Osteocyte (in vitro differentiated cells): ENCODE measurements around the gene NID2. TPM values are rescaled to one million over a fixed set of nuclear protein-coding genes. Genes with fewer than 3 reads are reported as not detected.

Experiments used
- DNase-seq: peaks from one replicate; pipeline ENCODE4 v3.0.0; 2021; ENCODE audit warnings: mixed read lengths; ENCODE audit not compliant: unreplicated experiment; ENCODE audit errors: extremely low spot score
- H3K27ac Mint-ChIP-seq: one replicate; pipeline ENCODE4 v1.8.0; 2021; ENCODE audit warnings: mild to moderate bottlenecking, mixed read lengths; ENCODE audit not compliant: unreplicated experiment
- H3K27me3 Mint-ChIP-seq: one replicate; pipeline ENCODE4 v1.8.0; 2021; ENCODE audit warnings: mixed read lengths; ENCODE audit not compliant: unreplicated experiment
- H3K36me3 Mint-ChIP-seq: one replicate; pipeline ENCODE4 v1.8.0; 2021; ENCODE audit warnings: mixed read lengths; ENCODE audit not compliant: unreplicated experiment
- H3K4me1 Mint-ChIP-seq: one replicate; pipeline ENCODE4 v1.8.0; 2021; ENCODE audit warnings: mixed read lengths; ENCODE audit not compliant: unreplicated experiment
- H3K4me3 Mint-ChIP-seq: one replicate; pipeline ENCODE4 v1.8.0; 2021; ENCODE audit warnings: mild to moderate bottlenecking, moderate library complexity, mixed read lengths; ENCODE audit not compliant: unreplicated experiment
- H3K9me3 Mint-ChIP-seq: one replicate; pipeline ENCODE4 v1.8.0; 2021; ENCODE audit warnings: mixed read lengths; ENCODE audit not compliant: unreplicated experiment
- CTCF ChIP-seq: fragments of 200-600 bp; sonication (generic); IDR thresholded peaks from 2 replicates; pipeline ENCODE4 v1.5.0; 2021; ENCODE audit warnings: antibody characterized with exemption, mild to moderate bottlenecking, moderate library complexity
- total RNA-seq: library from RNA; stranded (reverse); gene quantifications from 2 replicates; pipeline ENCODE4 v1.2.1, GENCODE V29; 2021

The NID2 gene
- total RNA-seq, 1 donor from 2014 or later, result 58.5 TPM

GRCh38 chr14:52055167-52055566 is 13.7 kb downstream of the NID2 start:
- no peak for DNase-seq
- H3K27ac Mint-ChIP-seq, result no peak overlapping the region
- H3K4me1 Mint-ChIP-seq, result peaks cover 53% of the 10 kb centered on the region
- H3K4me3 Mint-ChIP-seq, result no peak overlapping the region
- H3K27me3 Mint-ChIP-seq, result no peaks in the 10 kb centered on the region
- TF ChIP-seq CTCF, result no peak
- H3K36me3 Mint-ChIP-seq, result peaks cover 29% of the 10 kb centered on the region
- H3K9me3 Mint-ChIP-seq, result no peaks in the 10 kb centered on the region

DNA sequence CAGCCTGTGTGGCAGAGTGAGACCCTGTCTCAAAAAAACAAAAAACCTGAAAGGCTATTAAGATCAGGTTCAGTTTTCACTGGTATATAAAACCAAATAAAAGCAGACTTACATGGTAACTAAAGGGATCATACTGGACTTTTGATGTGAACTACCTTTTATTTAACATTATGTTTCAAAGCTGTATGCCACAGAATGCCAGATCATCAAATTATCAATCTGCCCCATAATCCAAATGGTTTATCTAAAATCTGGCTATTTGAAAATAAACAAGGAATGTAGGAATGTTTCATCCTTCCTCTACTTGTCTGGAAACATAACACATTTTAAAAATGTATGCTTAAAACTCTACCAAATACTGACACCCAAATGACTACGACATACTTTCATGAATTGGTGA is 14.2 kb downstream of the NID2 start:
- H3K9me3 Mint-ChIP-seq, result no peaks in the 10 kb centered on the region
- no peak for TF ChIP-seq CTCF
- H3K4me3 Mint-ChIP-seq, result no peak overlapping the region
- H3K27ac Mint-ChIP-seq, result no peak overlapping the region
- DNase-seq, result no peak
- peaks cover 29% of the 10 kb centered on the region for H3K36me3 Mint-ChIP-seq
- no peaks in the 10 kb centered on the region for H3K27me3 Mint-ChIP-seq
- H3K4me1 Mint-ChIP-seq, result peaks cover 52% of the 10 kb centered on the region

DNA sequence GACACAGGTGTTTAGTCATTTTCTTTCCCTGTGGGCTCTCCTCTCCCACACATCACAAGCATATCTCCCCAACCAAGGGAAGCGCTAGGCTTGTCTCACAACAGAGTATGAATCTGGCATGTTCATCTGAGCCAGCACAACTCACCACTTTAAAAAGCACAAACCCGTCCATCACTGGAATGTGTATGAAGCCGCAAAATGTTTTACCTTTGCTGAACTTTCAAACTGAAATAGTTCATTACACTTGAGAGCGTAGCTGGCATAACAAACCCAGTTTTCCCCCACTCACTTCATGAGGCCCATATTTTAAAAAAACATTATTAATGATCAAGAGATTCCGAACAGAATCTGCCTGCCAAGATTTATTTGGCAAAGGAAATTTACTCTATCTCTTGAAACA is 15.8 kb downstream of the NID2 start:
- TF ChIP-seq CTCF, result no peak
- Mint-ChIP-seq H3K36me3 (peaks cover 29% of the 10 kb centered on the region), H3K4me3 (no peak overlapping the region), H3K27me3 (no peaks in the 10 kb centered on the region), H3K4me1 (peaks cover 63% of the 10 kb centered on the region), H3K9me3 (no peaks in the 10 kb centered on the region), H3K27ac (peak overlapping the region; percentile 45)
- no peak for DNase-seq

GRCh38 chr14:52052288-52052943 is 16.4 kb downstream of the NID2 start:
- Mint-ChIP-seq H3K4me1 (peaks cover 63% of the 10 kb centered on the region), H3K9me3 (no peaks in the 10 kb centered on the region), H3K27me3 (no peaks in the 10 kb centered on the region), H3K27ac (peak overlapping the region; percentile 45), H3K4me3 (no peak overlapping the region), H3K36me3 (peaks cover 27% of the 10 kb centered on the region)
- no peak for DNase-seq
- TF ChIP-seq CTCF, result no peak

DNA sequence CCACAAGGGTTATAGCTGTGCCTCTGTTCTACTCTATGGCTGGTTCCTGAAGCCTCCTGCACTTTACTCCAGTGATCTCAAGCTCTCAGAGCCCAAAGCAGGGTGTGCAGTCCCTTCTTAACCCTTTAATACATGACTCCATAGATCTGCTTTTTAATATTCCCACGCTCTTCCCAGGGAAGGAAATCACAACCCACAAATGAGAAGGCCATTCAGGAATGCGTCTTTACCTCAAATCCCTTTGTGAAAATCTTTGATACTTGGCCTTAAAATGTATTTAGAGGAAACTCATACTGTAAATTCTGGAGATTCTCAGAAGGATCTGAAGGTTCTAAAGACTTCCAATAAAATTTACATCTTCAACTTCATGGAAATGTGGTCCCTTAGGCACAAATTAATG is 17.0 kb downstream of the NID2 start:
- Mint-ChIP-seq H3K4me3 (no peak overlapping the region), H3K9me3 (no peaks in the 10 kb centered on the region), H3K27me3 (no peaks in the 10 kb centered on the region), H3K4me1 (peaks cover 66% of the 10 kb centered on the region), H3K36me3 (peaks cover 27% of the 10 kb centered on the region), H3K27ac (no peak overlapping the region)
- no peak for DNase-seq
- TF ChIP-seq CTCF, result no peak
